Stromal cell of bone marrow (primary cell): ENCODE data around the gene LIPE.
"Not testable (repeated sequence)": the region's sequence is repeated elsewhere in the genome, so short reads cannot be mapped to it uniquely, and the experiment has no call there.

ENCODE experiments used
- DNase-seq: peaks from one replicate; pipeline ENCODE4 v3.0.0-alpha.2; 2012; ENCODE audit warnings: low read depth

LIPE gene

GRCh38 chr19:42427313-42427712 is at the start of gene LIPE:
Gene LIPE, minus strand, starts transcription at chr19:42427388. Its CDS starts 239 bp downstream, at chr19:42427149.
- no peak for DNase-seq

GRCh38 chr19:42475366-42475765 is 48.2 kb upstream of the LIPE start:
- DNase-seq, result no peak

GRCh38 chr19:42474743-42475142 is 47.6 kb upstream of the LIPE start:
- DNase-seq, result no peak

- DNase-seq, result no peak
Measured at GRCh38 chr19:42473686-42474085, 46.5 kb upstream of the LIPE start.

GRCh38 chr19:42472402-42473147 is 45.4 kb upstream of the LIPE start:
- DNase-seq, result no peak

- DNase-seq, result no peak
Measured at GRCh38 chr19:42471554-42472249, 44.5 kb upstream of the LIPE start.

- no peak for DNase-seq
Measured at GRCh38 chr19:42469311-42470235, 42.4 kb upstream of the LIPE start.

GRCh38 chr19:42468273-42468796 is 41.1 kb upstream of the LIPE start:
- peak; percentile 92 for DNase-seq

GRCh38 chr19:42467183-42467760 is 40.1 kb upstream of the LIPE start:
- no peak for DNase-seq

- no peak for DNase-seq
Measured at GRCh38 chr19:42466521-42467182, 39.5 kb upstream of the LIPE start.

GRCh38 chr19:42465827-42466280 is 38.7 kb upstream of the LIPE start:
- no peak for DNase-seq

GRCh38 chr19:42461700-42462324 is 34.6 kb upstream of the LIPE start:
- no peak for DNase-seq

- DNase-seq, result not testable (repeated sequence)
Measured at GRCh38 chr19:42461231-42461630, 34.0 kb upstream of the LIPE start.

- DNase-seq, result no peak
Measured at GRCh38 chr19:42459926-42460325, 32.7 kb upstream of the LIPE start.

- DNase-seq, result no peak
Measured at GRCh38 chr19:42455621-42456081, 28.5 kb upstream of the LIPE start.

- DNase-seq, result no peak
Measured at GRCh38 chr19:42455086-42455485, 27.9 kb upstream of the LIPE start.

GRCh38 chr19:42452590-42452989 is 25.4 kb upstream of the LIPE start:
- no peak for DNase-seq

- DNase-seq, result peak; percentile 45
Measured at GRCh38 chr19:42450314-42450934, 23.2 kb upstream of the LIPE start.

GRCh38 chr19:42448306-42448705 is 21.1 kb upstream of the LIPE start:
- DNase-seq, result not testable (repeated sequence)

GRCh38 chr19:42445948-42446347 is 18.8 kb upstream of the LIPE start:
- no peak for DNase-seq
